Type B pancreatic cell (in vitro differentiated cells): Measurements from ENCODE around the gene CCDC88B. TPM values are rescaled to one million over a fixed set of nuclear protein-coding genes. Genes with fewer than 3 reads are reported as not detected.

Experiments used
- DNase-seq: peaks from one replicate; pipeline ENCODE4 v3.0.0; 2021; ENCODE audit warnings: mixed read lengths; ENCODE audit not compliant: unreplicated experiment; ENCODE audit errors: extremely low spot score
- H3K27ac Mint-ChIP-seq: 2 replicates; pipeline ENCODE4 v1.8.0; 2021; ENCODE audit warnings: mild to moderate bottlenecking, mixed read lengths
- H3K27me3 Mint-ChIP-seq: 2 replicates; pipeline ENCODE4 v1.8.0; 2021; ENCODE audit warnings: mixed read lengths
- H3K36me3 Mint-ChIP-seq: 2 replicates; pipeline ENCODE4 v1.8.0; 2021; ENCODE audit warnings: mixed read lengths
- H3K4me1 Mint-ChIP-seq: one replicate; pipeline ENCODE4 v1.8.0; 2021; ENCODE audit warnings: mixed read lengths; ENCODE audit not compliant: unreplicated experiment
- H3K4me3 Mint-ChIP-seq: 2 replicates; pipeline ENCODE4 v1.8.0; 2021; ENCODE audit warnings: mild to moderate bottlenecking, mixed read lengths
- H3K9me3 Mint-ChIP-seq: 2 replicates; pipeline ENCODE4 v1.8.0; 2021; ENCODE audit warnings: mixed read lengths
- CTCF ChIP-seq: fragments of 200-600 bp; sonication (generic); conservative IDR thresholded peaks from 2 replicates; pipeline ENCODE4 v1.5.0; 2021; ENCODE audit warnings: antibody characterized with exemption, mild to moderate bottlenecking
- total RNA-seq: library from RNA; stranded (reverse); gene quantifications from 2 replicates; pipeline ENCODE4 v1.2.1, GENCODE V29; 2021; ENCODE audit warnings: low replicate concordance

The CCDC88B gene
- total RNA-seq, 1 donor from 2014 or later: 2.8 TPM

- no peak overlapping the region for H3K4me3 Mint-ChIP-seq
- no peak for DNase-seq
- H3K27ac Mint-ChIP-seq: no peak overlapping the region
- H3K36me3 Mint-ChIP-seq: no peaks in the 10 kb centered on the region
- TF ChIP-seq CTCF: no peak
- no peaks in the 10 kb centered on the region for H3K27me3 Mint-ChIP-seq
- H3K4me1 Mint-ChIP-seq: no peaks in the 10 kb centered on the region
- H3K9me3 Mint-ChIP-seq: no peaks in the 10 kb centered on the region
These were observed 36.1 kb downstream of the CCDC88B start for GRCh38 chr11:64376071-64376470.

DNA sequence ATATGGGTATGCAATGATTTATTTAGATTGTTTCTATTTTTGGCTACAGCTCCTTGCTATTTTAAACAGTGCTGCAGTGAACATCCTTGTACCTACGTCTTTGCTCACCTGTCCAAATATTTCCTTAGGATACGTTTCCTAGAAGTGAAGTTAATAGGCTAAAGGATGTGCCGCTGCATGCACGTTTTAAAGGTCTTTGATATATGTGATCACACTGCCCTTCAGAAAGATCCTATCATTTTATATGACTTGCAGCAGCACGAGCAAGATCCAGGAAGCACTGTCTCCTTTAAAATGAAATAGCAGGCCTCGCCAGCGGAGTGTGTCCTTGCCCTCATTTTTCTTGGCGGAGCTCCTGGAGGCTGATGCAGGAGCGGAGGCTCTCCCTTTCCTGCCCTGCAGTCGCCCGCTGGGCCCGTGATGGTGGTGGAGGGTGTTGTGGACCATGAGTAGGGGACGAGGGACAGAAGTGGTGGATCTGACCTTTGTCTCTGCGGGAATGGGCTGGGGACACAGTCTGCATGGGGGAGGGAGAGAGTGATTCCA, 38.4 kb downstream of the CCDC88B start:
- H3K36me3 Mint-ChIP-seq: no peaks in the 10 kb centered on the region
- H3K9me3 Mint-ChIP-seq: no peaks in the 10 kb centered on the region
- DNase-seq: no peak
- no peak overlapping the region for H3K4me3 Mint-ChIP-seq
- no peak for TF ChIP-seq CTCF
- H3K4me1 Mint-ChIP-seq: no peaks in the 10 kb centered on the region
- H3K27me3 Mint-ChIP-seq: no peaks in the 10 kb centered on the region
- no peak overlapping the region for H3K27ac Mint-ChIP-seq

- Mint-ChIP-seq H3K4me1 (no peaks in the 10 kb centered on the region), H3K4me3 (no peak overlapping the region), H3K36me3 (no peaks in the 10 kb centered on the region), H3K9me3 (no peaks in the 10 kb centered on the region), H3K27me3 (no peaks in the 10 kb centered on the region), H3K27ac (no peak overlapping the region)
- no peak for DNase-seq
- no peak for TF ChIP-seq CTCF
These were observed 39.2 kb downstream of the CCDC88B start for GRCh38 chr11:64379160-64379559.

DNA sequence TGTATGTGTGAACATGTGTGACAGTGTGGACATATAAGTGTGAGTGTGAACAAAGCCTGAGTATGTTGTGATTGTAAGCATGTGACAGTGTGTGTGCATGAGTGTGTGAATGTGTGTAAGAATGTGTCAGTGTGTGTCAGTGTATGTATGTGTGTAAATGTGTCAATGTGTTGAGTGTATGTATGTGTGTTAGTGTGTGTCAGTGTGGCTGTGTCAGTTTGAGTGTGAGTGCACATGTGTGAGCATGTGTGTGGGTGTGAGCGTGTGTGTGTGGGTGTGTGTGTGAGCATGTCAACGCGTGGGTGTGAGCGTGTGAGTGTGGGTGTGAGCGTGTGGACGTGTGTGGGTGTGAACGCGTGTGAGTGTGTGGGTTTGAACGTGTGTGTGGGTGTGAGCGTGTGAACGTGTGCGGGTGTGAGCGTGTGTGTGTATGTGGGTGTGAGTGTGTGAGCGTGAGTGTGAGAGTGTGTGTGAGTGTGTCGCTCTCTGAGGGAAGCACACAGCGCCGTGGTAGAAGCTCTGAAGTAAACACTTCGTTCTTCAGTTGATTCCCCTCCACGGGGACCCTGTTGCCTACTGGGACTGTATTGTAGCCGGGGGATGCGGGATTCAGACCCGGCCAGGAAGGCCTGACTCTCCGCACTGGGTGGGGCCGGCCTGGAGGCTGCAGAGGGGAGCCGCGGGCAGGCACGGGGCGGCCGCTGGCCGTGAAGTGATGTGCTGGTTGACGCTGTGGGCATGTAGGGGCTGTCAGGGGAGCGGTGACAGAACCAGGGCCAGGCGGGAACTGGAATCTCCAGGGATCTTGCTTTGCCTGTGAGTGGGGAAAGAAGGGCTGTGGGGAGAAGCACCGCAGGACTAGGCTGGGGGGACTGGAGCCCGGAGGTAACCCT, 40.1 kb downstream of the CCDC88B start:
- Mint-ChIP-seq H3K27ac (no peak overlapping the region), H3K4me3 (no peak overlapping the region), H3K27me3 (no peaks in the 10 kb centered on the region), H3K4me1 (no peaks in the 10 kb centered on the region), H3K9me3 (no peaks in the 10 kb centered on the region), H3K36me3 (no peaks in the 10 kb centered on the region)
- no peak for DNase-seq
- TF ChIP-seq CTCF: no peak

- no peak for DNase-seq
- Mint-ChIP-seq H3K27me3 (no peaks in the 10 kb centered on the region), H3K9me3 (no peaks in the 10 kb centered on the region), H3K4me3 (no peak overlapping the region), H3K4me1 (no peaks in the 10 kb centered on the region), H3K27ac (no peak overlapping the region), H3K36me3 (no peaks in the 10 kb centered on the region)
- TF ChIP-seq CTCF: no peak
These were observed 41.3 kb downstream of the CCDC88B start for GRCh38 chr11:64381350-64381749.
